SU-DHL-6 (cell line): ENCODE data around the gene NKX6-2.

Experiments used
- H2AFZ ChIP-seq: fragments of 200-600 bp; sonication (generic); 2 replicates; pipeline ENCODE4 v1.6.1; 2014; ENCODE audit warnings: low read depth, mild to moderate bottlenecking, moderate library complexity, mixed read lengths, antibody characterized with exemption, low read length; ENCODE audit not compliant: severe bottlenecking
- H3F3A ChIP-seq: fragments of 200-600 bp; shearing (Covaris generic); 2 replicates; pipeline ENCODE4 v1.6.0; 2016; ENCODE audit warnings: antibody characterized with exemption, mild to moderate bottlenecking; ENCODE audit not compliant: insufficient read depth
- H3K27ac ChIP-seq: fragments of 200-600 bp; sonication (generic); 2 replicates; pipeline ENCODE4 v1.5.1; 2016; ENCODE audit warnings: low read depth, mild to moderate bottlenecking, low read length, moderate library complexity, mixed read lengths
- H3K27me3 ChIP-seq: fragments of 200-600 bp; sonication (generic), shearing (Covaris generic); 2 replicates; pipeline ENCODE4 v1.6.0; 2014; ENCODE audit warnings: mild to moderate bottlenecking, low read length
- H3K36me3 ChIP-seq: fragments of 200-600 bp; sonication (generic); 2 replicates; pipeline ENCODE4 v1.6.1; 2014; ENCODE audit warnings: mild to moderate bottlenecking, low read length, mixed read lengths
- H3K4me2 ChIP-seq: fragments of 300-600, 200-600 bp; shearing (Covaris generic), sonication (generic); 2 replicates; pipeline ENCODE4 v1.6.0; 2014; ENCODE audit warnings: low read length, low read depth, mild to moderate bottlenecking; ENCODE audit not compliant: poor library complexity, severe bottlenecking
- H3K4me3 ChIP-seq: fragments of 200-600 bp; sonication (generic); 2 replicates; pipeline ENCODE4 v1.5.1; 2014; ENCODE audit warnings: antibody characterized with exemption, low read length, mild to moderate bottlenecking, mixed read lengths; ENCODE audit not compliant: insufficient read depth, poor library complexity, severe bottlenecking
- H3K79me2 ChIP-seq: fragments of 200-600 bp; sonication (generic); 2 replicates; pipeline ENCODE4 v1.6.1; 2014; ENCODE audit warnings: mild to moderate bottlenecking, low read length, moderate library complexity; ENCODE audit not compliant: insufficient read depth
- H3K9ac ChIP-seq: fragments of 200-600 bp; sonication (generic); 2 replicates; pipeline ENCODE4 v1.7.0; 2014; ENCODE audit warnings: mild to moderate bottlenecking, low read length
- H3K9me2 ChIP-seq: fragments of 200-600 bp; sonication (generic); replicated peaks from 2 replicates; pipeline ENCODE4 v1.6.1; 2014; ENCODE audit warnings: low read length; ENCODE audit not compliant: insufficient read depth
- H3K9me3 ChIP-seq: fragments of 200-600 bp; sonication (generic); 2 replicates; pipeline ENCODE4 v1.6.1; 2014; ENCODE audit warnings: low read length, mixed read lengths; ENCODE audit not compliant: insufficient read depth
- H4K20me1 ChIP-seq: fragments of 200-600 bp; sonication (generic); 2 replicates; pipeline ENCODE4 v1.6.1; 2014; ENCODE audit warnings: low read depth, mild to moderate bottlenecking, antibody characterized with exemption, low read length, moderate library complexity, mixed read lengths
- EZH2phosphoT487 ChIP-seq: fragments of 200-600 bp; sonication (generic), shearing (Covaris generic); conservative IDR thresholded peaks from 2 replicates; pipeline ENCODE4 v1.6.1; 2018; ENCODE audit warnings: mild to moderate bottlenecking, antibody characterized with exemption, low read length, moderate library complexity, mixed read lengths
- TF ChIP-seq, protein P1 (sequence below): fragments of 200-600 bp; sonication (generic); IDR thresholded peaks from one replicate; pipeline ENCODE4 v1.5.1; 2017; ENCODE audit warnings: antibody characterized with exemption, mild to moderate bottlenecking, low read length, moderate library complexity; ENCODE audit not compliant: insufficient read depth, poor library complexity, severe bottlenecking

NKX6-2 gene

DNA sequence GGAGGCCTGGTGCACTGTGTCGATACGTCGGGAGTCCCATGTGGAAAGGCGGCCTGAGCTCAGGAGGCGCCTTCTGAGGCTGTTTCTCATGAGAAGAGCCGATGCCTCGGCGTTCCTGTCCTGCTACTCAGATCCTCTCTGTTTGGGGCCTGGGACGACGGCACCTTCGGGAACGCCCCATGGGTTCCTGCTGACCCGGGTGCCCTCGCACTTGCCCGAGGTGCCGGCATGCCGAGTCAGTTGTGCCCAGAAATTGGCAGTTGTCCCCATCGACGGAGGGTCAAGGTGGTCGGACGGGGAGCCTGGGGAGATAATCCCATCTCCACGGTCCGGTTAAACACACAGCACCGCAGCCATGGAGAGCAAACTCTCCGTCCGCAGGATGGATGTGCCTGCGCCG lies 33.0 kb downstream of the NKX6-2 start:
- H3F3A ChIP-seq: no peaks in the 10 kb centered on the region
- H3K4me2 ChIP-seq: no peak overlapping the region
- no peaks in the 10 kb centered on the region for H3K36me3 ChIP-seq
- no peaks in the 10 kb centered on the region for H3K9me3 ChIP-seq
- H2AFZ ChIP-seq: no peak overlapping the region
- no peaks in the 10 kb centered on the region for H3K27me3 ChIP-seq
- TF ChIP-seq, protein P1, sequence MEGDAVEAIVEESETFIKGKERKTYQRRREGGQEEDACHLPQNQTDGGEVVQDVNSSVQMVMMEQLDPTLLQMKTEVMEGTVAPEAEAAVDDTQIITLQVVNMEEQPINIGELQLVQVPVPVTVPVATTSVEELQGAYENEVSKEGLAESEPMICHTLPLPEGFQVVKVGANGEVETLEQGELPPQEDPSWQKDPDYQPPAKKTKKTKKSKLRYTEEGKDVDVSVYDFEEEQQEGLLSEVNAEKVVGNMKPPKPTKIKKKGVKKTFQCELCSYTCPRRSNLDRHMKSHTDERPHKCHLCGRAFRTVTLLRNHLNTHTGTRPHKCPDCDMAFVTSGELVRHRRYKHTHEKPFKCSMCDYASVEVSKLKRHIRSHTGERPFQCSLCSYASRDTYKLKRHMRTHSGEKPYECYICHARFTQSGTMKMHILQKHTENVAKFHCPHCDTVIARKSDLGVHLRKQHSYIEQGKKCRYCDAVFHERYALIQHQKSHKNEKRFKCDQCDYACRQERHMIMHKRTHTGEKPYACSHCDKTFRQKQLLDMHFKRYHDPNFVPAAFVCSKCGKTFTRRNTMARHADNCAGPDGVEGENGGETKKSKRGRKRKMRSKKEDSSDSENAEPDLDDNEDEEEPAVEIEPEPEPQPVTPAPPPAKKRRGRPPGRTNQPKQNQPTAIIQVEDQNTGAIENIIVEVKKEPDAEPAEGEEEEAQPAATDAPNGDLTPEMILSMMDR: no peak
- TF ChIP-seq EZH2phosphoT487: no peak
- H3K9me2 ChIP-seq: no peaks in the 10 kb centered on the region
- no peaks in the 10 kb centered on the region for H3K79me2 ChIP-seq
- H4K20me1 ChIP-seq: no peaks in the 10 kb centered on the region
- no peak overlapping the region for H3K27ac ChIP-seq
- H3K9ac ChIP-seq: no peak overlapping the region
- no peak overlapping the region for H3K4me3 ChIP-seq

GRCh38 chr10:132752378-132752777 lies 33.6 kb downstream of the NKX6-2 start:
- H3K9me2 ChIP-seq: no peaks in the 10 kb centered on the region
- H3K79me2 ChIP-seq: no peaks in the 10 kb centered on the region
- no peak overlapping the region for H3K4me3 ChIP-seq
- no peak overlapping the region for H2AFZ ChIP-seq
- H3K9ac ChIP-seq: no peak overlapping the region
- H3K9me3 ChIP-seq: no peaks in the 10 kb centered on the region
- no peaks in the 10 kb centered on the region for H4K20me1 ChIP-seq
- H3K27me3 ChIP-seq: no peaks in the 10 kb centered on the region
- no peak overlapping the region for H3K27ac ChIP-seq
- no peak for TF ChIP-seq EZH2phosphoT487
- TF ChIP-seq, protein P1: no peak
- H3K36me3 ChIP-seq: no peaks in the 10 kb centered on the region
- H3K4me2 ChIP-seq: no peak overlapping the region
- H3F3A ChIP-seq: no peaks in the 10 kb centered on the region

GRCh38 chr10:132750936-132751335 lies 35.0 kb downstream of the NKX6-2 start:
- no peaks in the 10 kb centered on the region for H3F3A ChIP-seq
- no peak overlapping the region for H3K4me3 ChIP-seq
- no peaks in the 10 kb centered on the region for H3K9me2 ChIP-seq
- H3K27ac ChIP-seq: no peak overlapping the region
- TF ChIP-seq EZH2phosphoT487: no peak
- TF ChIP-seq, protein P1: no peak
- H4K20me1 ChIP-seq: no peaks in the 10 kb centered on the region
- no peaks in the 10 kb centered on the region for H3K9me3 ChIP-seq
- H3K79me2 ChIP-seq: no peaks in the 10 kb centered on the region
- H3K36me3 ChIP-seq: no peaks in the 10 kb centered on the region
- no peaks in the 10 kb centered on the region for H3K27me3 ChIP-seq
- H3K4me2 ChIP-seq: no peak overlapping the region
- H3K9ac ChIP-seq: no peak overlapping the region
- no peak overlapping the region for H2AFZ ChIP-seq
